GM10266 (cell line): ENCODE measurements around the gene RANBP2.
"Not testable (repeated sequence)": the region's sequence is repeated elsewhere in the genome, so short reads cannot be mapped to it uniquely, and the experiment has no call there.

ENCODE experiments used
- DNase-seq: peaks from one replicate; pipeline ENCODE4 v3.0.0; 2012; ENCODE audit errors: extremely low spot score
- TF ChIP-seq, protein P1 (sequence below): IDR thresholded peaks from 2 replicates; pipeline ENCODE4 v1.5.1; 2012; ENCODE audit warnings: mild to moderate bottlenecking, low read depth; ENCODE audit not compliant: control insufficient read depth, insufficient read depth; ENCODE audit errors: missing control alignments

Gene RANBP2

DNA sequence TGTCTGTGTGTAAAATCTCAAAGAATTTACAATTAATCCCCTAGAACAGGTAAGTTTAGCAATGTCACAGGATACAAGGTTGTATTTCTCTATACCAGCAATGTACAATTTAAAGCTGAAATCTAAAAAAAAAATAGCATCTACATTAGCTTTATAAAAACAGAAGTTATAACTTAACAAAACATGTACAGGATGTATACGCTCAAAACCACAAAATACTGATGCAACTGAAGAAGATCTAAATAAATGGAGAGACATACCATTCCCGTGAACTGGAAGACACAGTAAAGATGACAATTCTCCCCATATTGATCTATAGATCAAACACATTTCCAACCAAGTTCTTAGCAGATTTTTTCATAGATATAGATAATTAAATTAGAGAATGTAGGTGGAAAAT, 17.5 kb upstream of the RANBP2 start:
- TF ChIP-seq, protein P1, sequence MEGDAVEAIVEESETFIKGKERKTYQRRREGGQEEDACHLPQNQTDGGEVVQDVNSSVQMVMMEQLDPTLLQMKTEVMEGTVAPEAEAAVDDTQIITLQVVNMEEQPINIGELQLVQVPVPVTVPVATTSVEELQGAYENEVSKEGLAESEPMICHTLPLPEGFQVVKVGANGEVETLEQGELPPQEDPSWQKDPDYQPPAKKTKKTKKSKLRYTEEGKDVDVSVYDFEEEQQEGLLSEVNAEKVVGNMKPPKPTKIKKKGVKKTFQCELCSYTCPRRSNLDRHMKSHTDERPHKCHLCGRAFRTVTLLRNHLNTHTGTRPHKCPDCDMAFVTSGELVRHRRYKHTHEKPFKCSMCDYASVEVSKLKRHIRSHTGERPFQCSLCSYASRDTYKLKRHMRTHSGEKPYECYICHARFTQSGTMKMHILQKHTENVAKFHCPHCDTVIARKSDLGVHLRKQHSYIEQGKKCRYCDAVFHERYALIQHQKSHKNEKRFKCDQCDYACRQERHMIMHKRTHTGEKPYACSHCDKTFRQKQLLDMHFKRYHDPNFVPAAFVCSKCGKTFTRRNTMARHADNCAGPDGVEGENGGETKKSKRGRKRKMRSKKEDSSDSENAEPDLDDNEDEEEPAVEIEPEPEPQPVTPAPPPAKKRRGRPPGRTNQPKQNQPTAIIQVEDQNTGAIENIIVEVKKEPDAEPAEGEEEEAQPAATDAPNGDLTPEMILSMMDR, result no peak
- no peak for DNase-seq

DNA sequence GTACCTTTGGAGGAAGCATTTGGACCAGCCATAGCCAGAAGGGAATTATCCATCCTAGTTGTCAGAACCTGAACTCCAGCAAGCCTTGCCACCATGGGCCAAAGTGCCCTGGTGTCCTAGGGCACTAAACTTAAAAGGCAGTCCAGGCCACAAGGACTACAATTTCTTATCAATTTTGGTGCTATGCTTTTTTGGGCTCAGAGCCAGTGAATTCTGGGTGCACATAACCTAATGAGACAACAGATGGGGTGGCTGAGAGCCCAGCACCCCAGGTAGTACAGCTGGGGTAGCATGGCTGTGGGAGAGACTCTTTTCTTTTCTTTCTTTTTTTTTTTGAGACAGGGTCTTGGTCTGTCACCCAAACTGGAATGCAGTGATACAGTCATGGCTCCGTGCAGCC, 14.4 kb upstream of the RANBP2 start:
- TF ChIP-seq, protein P1, result no peak
- no peak for DNase-seq

DNA sequence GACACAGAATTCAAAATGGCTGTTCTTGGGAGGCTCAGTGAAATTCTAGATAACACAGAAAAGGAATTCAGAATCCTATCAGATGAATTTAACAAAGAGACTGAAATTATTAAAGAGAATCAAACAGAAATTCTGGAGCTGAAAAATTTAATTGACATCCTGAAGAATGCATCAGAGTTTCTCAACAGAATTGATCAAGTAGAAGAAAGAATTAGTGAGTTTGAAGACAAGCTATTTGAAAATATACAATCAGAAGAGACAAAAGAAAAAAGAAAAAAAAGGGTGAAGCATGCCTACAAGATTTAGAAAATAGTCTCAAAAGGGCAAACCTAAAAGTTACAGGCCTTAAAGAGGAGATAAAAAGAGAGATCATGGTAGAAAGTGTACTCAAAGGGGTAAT, 12.0 kb upstream of the RANBP2 start:
- TF ChIP-seq, protein P1, result no peak
- no peak for DNase-seq

DNA sequence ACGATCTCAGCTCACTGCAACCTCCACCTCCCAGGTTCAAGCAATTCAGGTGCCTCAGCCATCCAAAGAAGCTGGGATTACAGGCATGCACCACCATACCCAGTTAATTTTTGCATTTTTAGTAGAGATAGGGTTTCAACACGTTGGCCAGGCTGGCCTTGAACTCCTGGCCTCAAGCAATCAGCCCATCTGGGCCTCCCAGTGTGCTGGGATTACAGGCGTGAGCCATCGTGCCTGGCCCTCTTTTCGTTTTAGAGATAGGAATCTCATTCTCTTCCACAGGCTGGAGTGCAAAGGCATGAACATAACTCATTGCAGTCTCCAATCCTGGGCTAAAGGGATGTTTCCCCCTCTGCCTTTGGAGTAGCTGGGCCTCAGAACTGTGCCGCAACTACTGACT, 2.3 kb upstream of the RANBP2 start:
- DNase-seq, result not testable (repeated sequence)

DNA sequence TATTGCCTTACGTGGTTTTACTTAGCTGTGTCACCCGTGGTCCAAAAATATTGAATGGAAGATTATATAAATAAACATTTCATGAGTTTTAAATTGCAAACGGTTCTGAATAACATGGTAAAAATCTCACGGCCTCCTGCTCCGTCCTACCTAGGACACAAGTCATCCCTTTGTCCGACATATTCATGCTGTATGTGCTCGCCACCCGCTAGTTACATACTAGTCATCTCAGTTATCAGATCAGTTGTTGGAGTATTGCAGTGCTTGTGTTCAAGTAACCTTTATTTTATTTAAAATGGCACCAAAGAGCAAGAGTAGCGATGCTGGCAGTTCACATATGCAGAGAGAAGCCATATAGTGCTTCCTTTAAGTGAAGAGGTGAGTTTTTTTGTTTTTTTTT, 6.8 kb downstream of the RANBP2 start:
- not testable (repeated sequence) for DNase-seq

DNA sequence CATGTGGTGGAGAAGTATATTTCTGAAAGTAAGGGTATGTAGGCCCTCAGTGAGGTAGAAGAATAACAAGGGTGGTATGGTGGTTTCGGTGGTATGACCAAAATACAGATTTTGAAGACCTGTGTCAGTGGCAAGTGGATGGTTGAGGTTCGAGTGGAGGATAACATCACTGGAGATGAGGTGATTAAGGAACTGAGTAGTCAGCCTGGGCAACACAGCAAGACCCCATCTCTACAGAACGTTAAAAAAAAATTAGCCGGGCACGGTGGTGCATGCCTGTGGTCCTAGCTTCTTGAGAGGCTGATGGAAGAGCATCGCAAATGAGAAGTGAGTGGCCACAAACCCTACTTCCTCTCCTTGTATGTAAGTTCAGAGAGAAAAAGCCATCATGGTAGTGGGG, 15.4 kb downstream of the RANBP2 start:
- not testable (repeated sequence) for DNase-seq

DNA sequence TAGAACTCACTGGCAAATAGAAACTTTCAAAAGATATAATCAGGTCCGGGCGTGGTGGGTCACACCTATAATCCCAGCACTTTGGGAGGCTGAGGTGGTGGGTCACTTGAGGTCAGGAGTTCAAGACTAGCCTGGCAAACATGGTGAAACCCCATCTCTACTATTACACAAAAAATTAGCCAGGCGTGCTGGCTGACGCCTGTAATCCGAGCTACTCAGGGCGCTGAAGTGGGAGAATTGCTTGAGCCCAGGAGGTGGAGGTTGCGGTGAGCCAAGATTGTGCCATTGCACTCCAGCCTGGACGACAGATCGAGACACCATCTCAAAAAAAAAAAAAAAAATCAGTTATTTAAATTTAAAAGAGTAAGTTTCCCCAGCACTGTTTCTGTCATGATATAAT, 38.7 kb downstream of the RANBP2 start:
- not testable (repeated sequence) for DNase-seq

DNA sequence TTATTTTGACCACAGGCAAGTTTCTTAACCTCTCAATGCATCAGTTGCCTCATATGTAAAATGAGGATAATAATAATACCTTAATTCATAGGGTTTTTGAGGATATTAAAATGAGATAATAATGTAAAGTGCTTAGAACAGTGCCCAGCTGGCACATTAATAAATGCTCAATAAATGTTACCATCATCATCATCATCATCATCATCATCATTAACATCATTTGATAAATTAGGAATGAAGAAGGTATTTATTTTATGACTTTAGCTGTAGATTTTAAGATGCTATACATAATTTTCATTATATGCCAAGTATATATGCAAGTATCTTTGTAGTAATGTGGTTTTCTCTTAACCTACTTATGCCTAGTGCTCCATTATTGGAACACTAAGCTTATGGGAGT, 43.3 kb downstream of the RANBP2 start:
- DNase-seq, result not testable (repeated sequence)

DNA sequence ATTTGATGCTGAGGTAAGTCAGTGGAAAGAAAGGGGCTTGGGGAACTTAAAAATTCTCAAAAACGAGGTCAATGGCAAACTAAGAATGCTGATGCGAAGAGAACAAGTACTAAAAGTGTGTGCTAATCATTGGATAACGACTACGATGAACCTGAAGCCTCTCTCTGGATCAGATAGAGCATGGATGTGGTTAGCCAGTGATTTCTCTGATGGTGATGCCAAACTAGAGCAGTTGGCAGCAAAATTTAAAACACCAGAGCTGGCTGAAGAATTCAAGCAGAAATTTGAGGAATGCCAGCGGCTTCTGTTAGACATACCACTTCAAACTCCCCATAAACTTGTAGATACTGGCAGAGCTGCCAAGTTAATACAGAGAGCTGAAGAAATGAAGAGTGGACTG, 47.4 kb downstream of the RANBP2 start:
- DNase-seq, result not testable (repeated sequence)

DNA sequence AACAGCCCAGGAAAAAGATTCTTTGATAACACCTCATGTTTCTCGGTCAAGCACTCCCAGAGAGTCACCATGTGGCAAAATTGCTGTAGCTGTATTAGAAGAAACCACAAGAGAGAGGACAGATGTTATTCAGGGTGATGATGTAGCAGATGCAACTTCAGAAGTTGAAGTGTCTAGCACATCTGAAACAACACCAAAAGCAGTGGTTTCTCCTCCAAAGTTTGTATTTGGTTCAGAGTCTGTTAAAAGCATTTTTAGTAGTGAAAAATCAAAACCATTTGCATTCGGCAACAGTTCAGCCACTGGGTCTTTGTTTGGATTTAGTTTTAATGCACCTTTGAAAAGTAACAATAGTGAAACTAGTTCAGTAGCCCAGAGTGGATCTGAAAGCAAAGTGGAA, 48.6 kb downstream of the RANBP2 start:
- DNase-seq, result not testable (repeated sequence)

DNA sequence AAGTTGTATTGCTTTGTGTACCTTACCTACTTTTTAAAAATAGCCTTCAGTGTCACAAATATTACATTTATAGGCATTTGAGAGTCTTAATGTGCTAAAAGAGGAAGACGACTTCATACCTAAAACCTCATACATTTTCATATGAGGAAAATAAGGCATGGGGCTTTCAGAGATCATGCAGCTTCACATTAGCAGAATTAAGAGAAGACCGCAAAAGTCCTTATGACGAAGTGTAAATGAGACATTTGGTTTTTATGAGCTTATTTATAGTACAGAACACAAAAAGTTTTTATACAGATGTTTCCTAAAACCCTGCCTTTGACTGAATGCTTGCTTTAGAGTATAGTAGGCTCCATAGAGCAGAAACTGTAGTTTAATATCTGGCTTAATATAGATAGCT, 57.2 kb downstream of the RANBP2 start:
- TF ChIP-seq, protein P1, result no peak
- peak; percentile 50 for DNase-seq

DNA sequence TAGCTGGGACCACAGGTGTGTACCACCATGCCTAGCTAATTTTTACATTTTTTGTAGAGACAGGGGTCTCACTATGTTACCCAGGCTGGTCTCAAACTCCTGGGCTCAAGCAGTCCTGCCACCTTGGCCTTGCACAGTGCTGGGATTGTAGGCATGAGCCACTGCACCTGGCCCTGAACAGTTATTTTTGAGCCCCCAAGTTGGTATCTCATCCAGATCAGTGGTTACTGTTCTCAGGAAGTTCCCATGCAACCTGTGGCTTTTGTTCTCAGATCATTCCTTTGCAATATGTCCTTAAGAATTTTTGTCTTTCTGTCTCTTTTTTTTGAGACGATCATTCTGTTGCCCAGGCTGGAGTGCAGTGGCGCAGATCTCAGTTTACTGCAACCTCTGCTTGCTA, 59.6 kb downstream of the RANBP2 start:
- TF ChIP-seq, protein P1, result no peak

More for the DNA sequence above, 59.6 kb downstream of the RANBP2 start:
- DNase-seq, result no peak
